K562 (cell line): ENCODE measurements around the gene ADAMTS2. TPM values are rescaled to one million over a fixed set of nuclear protein-coding genes. Genes with fewer than 3 reads are reported as not detected.

Source experiments
- ATAC-seq: fragments of 200-7000 bp; cut with Tn5 transposase; 3 replicates; pipeline ENCODE4 v1.9.1; 2020; ENCODE audit warnings: moderate library complexity
- BruUV-seq: library from RNA; stranded (reverse); fragments of 400-500 nt; replicated peaks from 2 replicates; lab custom pipeline; 2021; lab: Mats Ljungman, UMichigan
- CTCF ChIA-PET: fragments of 300-600 bp; formaldehyde crosslinking; extraction: SDS; loops from one replicate; lab custom pipeline; 2021; ENCODE audit warnings: low intra/inter-chr PET ratio; lab: Yijun Ruan, JAX
- POLR2A ChIA-PET: fragments of 300-600, 350-650 bp; sonication (Branson Sonifier 250); formaldehyde crosslinking; extraction: SDS; loops from one replicate; lab custom pipeline; 2021; ENCODE audit warnings: antibody characterized with exemption, inconsistent platforms; lab: Yijun Ruan, JAX
- DNase-seq, 4 experiments: peaks; one replicate each; pipeline versions ENCODE4 v3.0.0 to v3.0.0-alpha.2; 2011 to 2018; ENCODE audit warnings: low spot score in 3 of 4, mixed read lengths in 3 of 4; ENCODE audit errors: extremely low read depth in 1 of 4
- FAIRE-seq: peaks from 2 replicates; lab custom pipeline; 2011; peaks lifted over from hg19 to GRCh38; lab: Jason Lieb, UNC
- H2AFZ ChIP-seq: 2 replicates; pipeline ENCODE4 v1.6.0; 2011; ENCODE audit warnings: low read depth, low read length, control low read depth, inconsistent platforms
- H3K27ac ChIP-seq: fragments of 200-600 bp; 3 replicates; pipeline ENCODE4 v1.8.0; 2011; ENCODE audit warnings: low read depth, mild to moderate bottlenecking, control low read depth, inconsistent platforms, low read length, moderate library complexity, mixed read lengths; ENCODE audit errors: extremely low read depth
- H3K27me3 ChIP-seq, 2 experiments: fragments of 300-600 bp in 1 of 2; 2 replicates in 1 of 2; 3 replicates in 1 of 2; pipeline versions ENCODE4 v1.6.0 to v1.8.0; 2011; ENCODE audit warnings: inconsistent platforms in 2 of 2, low read length in 2 of 2, mild to moderate bottlenecking in 1 of 2, mixed read lengths in 1 of 2, moderate library complexity in 1 of 2; ENCODE audit not compliant: control insufficient read depth in 2 of 2, insufficient read depth in 2 of 2
- H3K36me3 ChIP-seq: fragments of 300-600 bp; 3 replicates; pipeline ENCODE4 v1.8.0; 2011; ENCODE audit warnings: mild to moderate bottlenecking, low read length, inconsistent platforms; ENCODE audit not compliant: control insufficient read depth, insufficient read depth
- H3K4me1 ChIP-seq, 2 experiments: fragments of 200-600 bp in 1 of 2; replicated peaks in 1 of 2; 2 replicates in 1 of 2; 3 replicates in 1 of 2; pipeline versions ENCODE4 v1.5.1 to v1.8.0; 2011; ENCODE audit warnings: inconsistent platforms in 2 of 2, low read length in 2 of 2, mild to moderate bottlenecking in 1 of 2, mixed read lengths in 1 of 2, moderate library complexity in 1 of 2; ENCODE audit not compliant: control insufficient read depth in 2 of 2, insufficient read depth in 2 of 2
- H3K4me2 ChIP-seq: 2 replicates; pipeline ENCODE4 v1.6.1; 2011; ENCODE audit warnings: low read length, control low read depth, inconsistent platforms, mixed read lengths; ENCODE audit not compliant: insufficient read depth
- H3K4me3 ChIP-seq: fragments of 200-600 bp; sonication (generic), shearing (Covaris generic); 2 replicates; pipeline ENCODE4 v1.5.1; 2016; ENCODE audit warnings: control low read depth, inconsistent platforms
- H3K79me2 ChIP-seq: fragments of 200-600 bp; 3 replicates; pipeline ENCODE4 v1.8.0; 2011; ENCODE audit warnings: low read length, inconsistent platforms; ENCODE audit not compliant: control insufficient read depth, insufficient read depth
- H3K9ac ChIP-seq, 2 experiments: 2 replicates each; pipeline versions ENCODE4 v1.6.0 to v1.6.1; 2011; ENCODE audit warnings: low read depth in 2 of 2, low read length in 2 of 2, control low read depth in 1 of 2, inconsistent platforms in 1 of 2, mild to moderate bottlenecking in 1 of 2, mixed read lengths in 1 of 2; ENCODE audit not compliant: insufficient read depth in 1 of 2
- H3K9me1 ChIP-seq: one replicate; pipeline ENCODE4 v1.6.0; 2011; ENCODE audit warnings: inconsistent platforms, mild to moderate bottlenecking, low read length, moderate library complexity; ENCODE audit not compliant: control insufficient read depth, insufficient read depth
- H3K9me3 ChIP-seq: replicated peaks from 2 replicates; pipeline ENCODE4 v1.5.1; 2011; ENCODE audit warnings: low read depth, low read length, inconsistent platforms; ENCODE audit not compliant: control insufficient read depth, insufficient read depth
- H4K20me1 ChIP-seq: replicated peaks from 2 replicates; pipeline ENCODE4 v1.6.1; 2011; ENCODE audit warnings: low read length, inconsistent platforms, mixed read lengths; ENCODE audit not compliant: control insufficient read depth, insufficient read depth
- CHCHD3 ChIP-seq: fragments of 250-450 bp; sonication (Bioruptor Pico); IDR thresholded peaks from 2 replicates; pipeline ENCODE4 v2.1.2; 2022; ENCODE audit warnings: mild to moderate bottlenecking
- CHD1 ChIP-seq: fragments of 200-600 bp; sonication (generic); IDR thresholded peaks from one replicate; pipeline ENCODE4 v1.6.1; 2012; ENCODE audit warnings: mild to moderate bottlenecking, moderate library complexity, low read length, inconsistent platforms
- DACH1 ChIP-seq: fragments of 450-650 bp; IDR thresholded peaks from 2 replicates; pipeline ENCODE4 v1.6.1; 2018; ENCODE audit not compliant: partially characterized antibody
- DPF2 ChIP-seq: fragments of 450-650 bp; IDR thresholded peaks from 2 replicates; pipeline ENCODE4 v1.6.1; 2016
- HDAC2 ChIP-seq: fragments of 450-650 bp; IDR thresholded peaks from 2 replicates; pipeline ENCODE4 v1.6.1; 2016; ENCODE audit warnings: mild to moderate bottlenecking
- HIVEP1 ChIP-seq: fragments of 250-450 bp; sonication (Bioruptor Pico); IDR thresholded peaks from 2 replicates; pipeline ENCODE4 v1.4.0; 2020; ENCODE audit warnings: mild to moderate bottlenecking
- HMGN3 ChIP-seq: IDR thresholded peaks from 2 replicates; pipeline ENCODE4 v1.6.1; 2011; ENCODE audit warnings: borderline replicate concordance, low read depth, mild to moderate bottlenecking, mixed read lengths, low read length; ENCODE audit not compliant: insufficient read length; ENCODE audit errors: extremely low read depth
- HNRNPUL1 ChIP-seq: fragments of 200-400 bp; formaldehyde crosslinking; IDR thresholded peaks from 2 replicates; pipeline ENCODE4 v1.6.1; 2017; ENCODE audit warnings: low read length
- PHB2 ChIP-seq: fragments of 450-650 bp; IDR thresholded peaks from 2 replicates; pipeline ENCODE4 v1.6.1; 2017; ENCODE audit warnings: low read depth
- STAT5B ChIP-seq: fragments of 250-450 bp; sonication (Bioruptor Pico); IDR thresholded peaks from 2 replicates; pipeline ENCODE4 v1.8.0; 2021; ENCODE audit warnings: mild to moderate bottlenecking, inconsistent platforms
- U2AF2 ChIP-seq: fragments of 200-400 bp; formaldehyde crosslinking; optimal IDR thresholded peaks from 2 replicates; pipeline ENCODE3; 2017; ENCODE audit warnings: low read depth, mild to moderate bottlenecking, low read length
- ZBED1 ChIP-seq: IDR thresholded peaks from 2 replicates; pipeline ENCODE4 v1.6.1; 2014
- ZFX ChIP-seq: sonication (generic); formaldehyde crosslinking; IDR thresholded peaks from 2 replicates; pipeline ENCODE4 v1.8.0; 2022; ENCODE audit warnings: mild to moderate bottlenecking, missing genetic modification reagents, moderate library complexity
- ZNF57 ChIP-seq: fragments of 450-650 bp; formaldehyde crosslinking; IDR thresholded peaks from 2 replicates; pipeline ENCODE4 v1.4.0; 2020; ENCODE audit warnings: mild to moderate bottlenecking, moderate library complexity
- ZNF695 ChIP-seq: fragments of 450-650 bp; formaldehyde crosslinking; IDR thresholded peaks from 2 replicates; pipeline ENCODE4 v1.4.0; 2020; ENCODE audit warnings: mild to moderate bottlenecking, moderate library complexity
- WGBS: fragments of 100-300 bp; shearing (Covaris generic); methylation state at CpG from one replicate; pipeline ENCODE4 v1.1.6; 2016; ENCODE audit warnings: low coverage, mixed read lengths; ENCODE audit not compliant: insufficient coverage; ENCODE audit errors: missing lambda C conversion rate; 5-methylcytosine and 5-hydroxymethylcytosine counted together
- in situ Hi-C: fragments of 300-500 bp; cut with MboI; formaldehyde crosslinking; loops from 4 replicates; pipeline ENCODE4 v1.15.0; 2018; ENCODE audit warnings: inconsistent platforms, mixed read lengths
- intact Hi-C: fragments of 100-400 bp; cut with micrococcal nuclease; formaldehyde crosslinking; loops from 2 replicates; pipeline ENCODE4 v1.14.2; 2022
- polyA plus RNA-seq, 8 experiments: library from polyadenylated mRNA; depleted of rRNA in 4 of 8; stranded (reverse) in 5 of 8; unstranded in 3 of 8; fragments of >200 nt; fragmentation: Nextera tagmentation in 2 of 8; fragmentation: Illumina TruSeq in 1 of 8; extraction: Ambion mirVana in 2 of 8; extraction: Trizol in 1 of 8; gene quantifications; 2 replicates each; pipeline versions ENCODE4 v1.2.1 to v1.2.3, GENCODE V29; 2011 to 2014; ENCODE audit warnings: inconsistent platforms in 1 of 8, missing spikeins in 1 of 8
- total RNA-seq, 7 experiments: library from RNA; depleted of rRNA in 6 of 7; stranded (reverse); fragments of >200 nt in 6 of 7; fragmentation: Illumina TruSeq in 2 of 7; extraction: Trizol in 2 of 7; gene quantifications; 2 replicates each; pipeline versions ENCODE4 v1.2.1 to v1.2.3, GENCODE V29; 2011 to 2021; ENCODE audit warnings: low replicate concordance in 1 of 7
- TF ChIP-seq, protein P1 (sequence below), 2 experiments: fragments of 450-650 bp; IDR thresholded peaks; 2 replicates each; pipeline ENCODE4 v1.6.1; 2016; ENCODE audit warnings: mild to moderate bottlenecking in 2 of 2, borderline replicate concordance in 1 of 2, low read depth in 1 of 2, moderate library complexity in 1 of 2

Gene ADAMTS2
- total and polyA plus RNA-seq, 9 of the 15 experiments (the other 6 are each of a cell fraction or from before 2014, with no cell fraction given): not detected

DNA sequence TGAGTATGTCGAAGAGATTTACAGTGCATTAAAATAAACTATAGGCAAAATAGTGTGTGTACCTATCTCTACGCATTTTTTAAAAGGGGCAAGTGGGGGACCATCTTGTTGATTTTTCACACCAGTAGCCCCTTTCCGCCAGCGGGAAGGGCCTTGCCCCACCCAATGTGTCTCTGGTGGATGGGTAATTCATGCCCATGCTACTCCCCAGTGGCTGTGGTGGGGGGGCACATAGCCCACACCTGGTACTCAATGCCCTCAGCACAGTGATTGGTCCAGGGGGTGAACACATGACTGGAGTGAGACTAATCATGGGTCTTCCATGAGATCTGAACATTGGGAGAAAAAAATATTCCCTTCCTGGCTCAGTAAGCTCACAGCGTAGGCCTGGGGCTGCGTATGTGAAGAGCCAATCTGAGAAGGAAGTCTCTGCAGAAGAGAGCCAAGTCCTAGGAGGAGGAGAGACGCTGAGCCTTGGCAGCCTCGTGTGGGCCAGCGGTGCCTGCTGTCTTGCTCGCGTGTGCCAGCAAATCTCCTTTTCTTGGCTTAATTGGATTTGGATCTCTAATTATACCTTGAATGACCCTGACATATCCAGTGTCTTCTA, 103.4 kb downstream of the ADAMTS2 start:
- DNase-seq (no peak), ATAC-seq (no peak), FAIRE-seq (no peak)
- in situ Hi-C loops (no loop called here), intact Hi-C loops (no loop called here)
- Histone ChIP-seq H4K20me1 (no peaks in the 10 kb centered on the region), H3K27ac (no peak overlapping the region), H3K27me3 (peaks cover 8 to 44% of the 10 kb centered on the region in 2 experiments; a peak in 4 of 5 replicates), H3K9me3 (no peaks in the 10 kb centered on the region), H3K9ac (no peak overlapping the region), H3K9me1 (no peaks in the 10 kb centered on the region), H3K4me1 (no peaks in the 10 kb centered on the region), H3K4me3 (no peak overlapping the region), H2AFZ (no peak overlapping the region), H3K36me3 (no peaks in the 10 kb centered on the region), H3K4me2 (no peak overlapping the region), H3K79me2 (no peaks in the 10 kb centered on the region)
- POLR2A ChIA-PET: no interaction called here
- BruUV-seq: no TSS peak
- TF ChIP-seq DACH1 (no peak), CHD1 (no peak), CHCHD3 (CRISPR knock-in tag) (no peak), ZNF57 (CRISPR knock-in tag) (no peak), HMGN3 (no peak), DPF2 (no peak), ZNF695 (CRISPR knock-in tag) (no peak), ZFX (CRISPR knock-in tag) (no peak), STAT5B (CRISPR knock-in tag) (no peak), HIVEP1 (CRISPR knock-in tag) (no peak), U2AF2 (no peak), HDAC2 (no peak), PHB2 (no peak), HNRNPUL1 (no peak), ZBED1 (no peak)
- TF ChIP-seq, protein P1, sequence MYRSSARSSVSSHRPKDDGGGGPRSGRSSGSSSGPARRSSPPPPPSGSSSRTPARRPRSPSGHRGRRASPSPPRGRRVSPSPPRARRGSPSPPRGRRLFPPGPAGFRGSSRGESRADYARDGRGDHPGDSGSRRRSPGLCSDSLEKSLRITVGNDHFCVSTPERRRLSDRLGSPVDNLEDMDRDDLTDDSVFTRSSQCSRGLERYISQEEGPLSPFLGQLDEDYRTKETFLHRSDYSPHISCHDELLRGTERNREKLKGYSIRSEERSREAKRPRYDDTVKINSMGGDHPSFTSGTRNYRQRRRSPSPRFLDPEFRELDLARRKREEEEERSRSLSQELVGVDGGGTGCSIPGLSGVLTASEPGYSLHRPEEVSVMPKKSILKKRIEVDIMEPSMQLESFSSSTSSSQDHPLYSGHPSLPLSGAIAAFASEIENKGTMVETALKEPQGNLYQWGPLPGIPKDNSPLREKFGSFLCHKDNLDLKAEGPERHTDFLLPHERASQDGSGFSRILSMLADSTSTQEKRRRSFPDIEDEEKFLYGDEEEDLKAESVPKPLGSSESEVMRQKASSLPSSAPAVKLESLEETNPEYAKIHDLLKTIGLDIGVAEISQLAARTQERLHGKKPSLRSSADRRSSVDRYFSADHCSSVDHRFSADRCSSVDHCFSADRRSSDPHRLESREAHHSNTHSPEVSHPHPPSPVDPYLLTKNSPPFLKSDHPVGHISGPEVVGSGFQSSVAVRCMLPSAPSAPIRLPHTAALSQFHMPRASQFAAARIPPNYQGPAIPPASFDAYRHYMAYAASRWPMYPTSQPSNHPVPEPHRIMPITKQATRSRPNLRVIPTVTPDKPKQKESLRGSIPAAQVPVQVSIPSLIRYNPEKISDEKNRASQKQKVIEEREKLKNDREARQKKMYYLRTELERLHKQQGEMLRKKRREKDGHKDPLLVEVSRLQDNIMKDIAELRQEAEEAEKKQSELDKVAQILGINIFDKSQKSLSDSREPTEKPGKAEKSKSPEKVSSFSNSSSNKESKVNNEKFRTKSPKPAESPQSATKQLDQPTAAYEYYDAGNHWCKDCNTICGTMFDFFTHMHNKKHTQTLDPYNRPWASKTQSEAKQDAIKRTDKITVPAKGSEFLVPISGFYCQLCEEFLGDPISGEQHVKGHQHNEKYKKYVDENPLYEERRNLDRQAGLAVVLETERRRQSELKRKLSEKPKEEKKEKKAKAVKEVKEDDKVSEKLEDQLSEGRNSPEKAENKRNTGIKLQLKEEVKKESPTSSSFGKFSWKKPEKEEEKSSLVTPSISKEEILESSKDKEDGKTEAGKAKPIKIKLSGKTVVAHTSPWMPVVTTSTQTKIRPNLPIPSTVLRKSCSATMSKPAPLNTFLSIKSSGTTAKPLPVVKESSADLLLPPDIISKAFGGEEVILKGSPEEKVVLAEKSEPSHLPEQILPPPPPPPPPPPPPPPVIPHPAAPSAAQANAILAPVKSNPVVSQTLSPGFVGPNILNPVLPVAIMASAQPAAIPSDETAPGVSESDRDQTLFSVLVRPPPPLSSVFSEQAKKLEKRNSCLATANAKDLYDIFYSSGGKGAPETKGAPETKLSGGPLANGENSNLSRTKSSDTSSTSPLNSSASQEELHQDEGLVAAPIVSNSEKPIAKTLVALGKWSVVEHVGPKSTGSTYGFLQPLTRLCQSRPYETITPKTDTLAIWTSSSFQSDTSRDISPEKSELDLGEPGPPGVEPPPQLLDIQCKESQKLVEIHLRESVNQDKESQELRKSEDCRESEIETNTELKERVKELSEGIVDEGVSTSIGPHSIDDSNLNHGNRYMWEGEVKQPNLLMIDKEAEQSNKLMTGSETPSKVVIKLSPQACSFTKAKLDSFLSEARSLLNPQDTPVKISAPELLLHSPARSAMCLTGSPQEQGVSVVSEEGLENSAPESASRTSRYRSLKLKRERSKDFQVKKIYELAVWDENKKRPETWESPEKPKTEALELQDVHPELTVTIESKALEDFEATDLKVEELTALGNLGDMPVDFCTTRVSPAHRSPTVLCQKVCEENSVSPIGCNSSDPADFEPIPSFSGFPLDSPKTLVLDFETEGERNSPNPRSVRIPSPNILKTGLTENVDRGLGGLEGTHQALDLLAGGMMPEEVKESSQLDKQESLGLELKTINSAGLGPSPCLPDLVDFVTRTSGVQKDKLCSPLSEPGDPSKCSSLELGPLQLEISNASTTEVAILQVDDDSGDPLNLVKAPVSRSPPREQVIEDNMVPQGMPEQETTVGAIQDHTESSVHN (IDR thresholded peaks at IDR 0.05; ENCODE audit: borderline replicate concordance in 1 of 2, low read depth in 1 of 2): no peak
- CTCF ChIA-PET: no interaction called here
- 0% methylated on average over 11 of the region's 11 CpGs for WGBS
